Keratinocyte (primary cell): ENCODE data around the gene RWDD1. TPM values are rescaled to one million over a fixed set of nuclear protein-coding genes. Genes with fewer than 3 reads are reported as not detected.

Experiments used
- DNase-seq: peaks from one replicate; pipeline ENCODE4 v3.0.0-alpha.2; 2011; ENCODE audit warnings: low read depth, missing footprints, low spot score
- FAIRE-seq: peaks from 2 replicates; lab custom pipeline; 2011; peaks lifted over from hg19 to GRCh38; lab: Jason Lieb, UNC
- H2AFZ ChIP-seq: 2 replicates; pipeline ENCODE4 v1.6.0; 2012; ENCODE audit warnings: low read length, control low read depth, inconsistent platforms; ENCODE audit not compliant: control insufficient read depth
- H3K27ac ChIP-seq: 2 replicates; pipeline ENCODE4 v1.5.1; 2011; ENCODE audit warnings: low read length; ENCODE audit not compliant: control insufficient read depth, insufficient read depth
- H3K27me3 ChIP-seq: 3 replicates; pipeline ENCODE4 v1.6.0; 2011; ENCODE audit warnings: low read length; ENCODE audit not compliant: control insufficient read depth, insufficient read depth; ENCODE audit errors: extremely low read depth
- H3K36me3 ChIP-seq, 2 experiments: 2 replicates in 1 of 2; 3 replicates in 1 of 2; pipeline ENCODE4 v1.5.1; 2011; ENCODE audit warnings: low read length in 2 of 2, mild to moderate bottlenecking in 1 of 2; ENCODE audit not compliant: control insufficient read depth in 2 of 2, insufficient read depth in 2 of 2; ENCODE audit errors: extremely low read depth in 1 of 2
- H3K4me1 ChIP-seq: 3 replicates; pipeline ENCODE4 v1.5.1; 2011; ENCODE audit warnings: low read length; ENCODE audit not compliant: control insufficient read depth, insufficient read depth; ENCODE audit errors: extremely low read depth
- H3K4me2 ChIP-seq: 3 replicates; pipeline ENCODE4 v1.6.0; 2011; ENCODE audit warnings: low read depth, low read length; ENCODE audit not compliant: control insufficient read depth, insufficient read depth; ENCODE audit errors: extremely low read depth
- H3K4me3 ChIP-seq, 3 experiments: fragments of 200-600 bp in 1 of 3; sonication (generic) in 1 of 3; 2 replicates in 2 of 3; 3 replicates in 1 of 3; pipeline ENCODE4 v1.5.1; 2011 to 2016; ENCODE audit warnings: low read length in 3 of 3, mild to moderate bottlenecking in 3 of 3, control low read depth in 2 of 3, inconsistent platforms in 1 of 3, low read depth in 1 of 3, mixed read lengths in 1 of 3, mixed run types in 1 of 3, moderate library complexity in 1 of 3; ENCODE audit not compliant: control insufficient read depth in 2 of 3, insufficient read depth in 2 of 3; ENCODE audit errors: extremely low read depth in 1 of 3
- H3K79me2 ChIP-seq: 2 replicates; pipeline ENCODE4 v1.6.0; 2012; ENCODE audit warnings: low read length; ENCODE audit not compliant: control insufficient read depth, insufficient read depth
- H3K9ac ChIP-seq: 3 replicates; pipeline ENCODE4 v1.6.0; 2011; ENCODE audit warnings: low read length; ENCODE audit not compliant: control insufficient read depth, insufficient read depth; ENCODE audit errors: extremely low read depth
- H3K9me1 ChIP-seq: 3 replicates; pipeline ENCODE4 v1.6.0; 2011; ENCODE audit warnings: low read length; ENCODE audit not compliant: control insufficient read depth, insufficient read depth; ENCODE audit errors: extremely low read depth
- H3K9me3 ChIP-seq: 2 replicates; pipeline ENCODE4 v1.5.1; 2012; ENCODE audit warnings: low read depth, low read length; ENCODE audit not compliant: control insufficient read depth
- H4K20me1 ChIP-seq: 3 replicates; pipeline ENCODE4 v1.6.0; 2011; ENCODE audit warnings: low read length; ENCODE audit not compliant: control insufficient read depth, insufficient read depth; ENCODE audit errors: extremely low read depth
- EZH2 ChIP-seq: IDR thresholded peaks from one replicate; pipeline ENCODE4 v1.6.1; 2012; ENCODE audit warnings: inconsistent platforms, mild to moderate bottlenecking, low read length, moderate library complexity
- dilution Hi-C: fragments of 300-500 bp; cut with MboI; formaldehyde crosslinking; loops from one replicate; pipeline ENCODE4 v1.7.0; 2020; ENCODE audit warnings: low sequenced_read_pairs; ENCODE audit not compliant: extremely low pct_ligation_motif_present
- polyA plus RNA-seq, 5 experiments: library from polyadenylated mRNA; depleted of rRNA in 3 of 5; stranded (reverse) in 3 of 5; stranded (forward) in 1 of 5; unstranded in 1 of 5; fragments of >200 nt; gene quantifications; 1 replicate in 1 of 5; 2 replicates in 3 of 5; 3 replicates in 1 of 5; pipeline versions ENCODE4 v1.2.1 to v1.2.3, GENCODE V29; 2011 to 2012; ENCODE audit warnings: missing spikeins in 2 of 5, low read depth in 1 of 5, low replicate concordance in 1 of 5
- TF ChIP-seq, protein P1 (sequence below), 3 experiments: IDR thresholded peaks in 1 of 3; conservative IDR thresholded peaks in 1 of 3; optimal IDR thresholded peaks in 1 of 3; 2 replicates in 2 of 3; 3 replicates in 1 of 3; pipeline versions ENCODE3 to v1.5.1; 2011; ENCODE audit warnings: low read length in 3 of 3, mild to moderate bottlenecking in 3 of 3, moderate library complexity in 2 of 3, control low read depth in 1 of 3, inconsistent platforms in 1 of 3; ENCODE audit not compliant: insufficient read depth in 2 of 3; ENCODE audit errors: extremely low read depth in 1 of 3

Gene RWDD1
- polyA plus RNA-seq, 1 donor (not counting 4 experiments of a cell fraction or from before 2014, with no cell fraction given), result 61.7 TPM

GRCh38 chr6:116536216-116536621 is 35.1 kb upstream of the RWDD1 start:
- Histone ChIP-seq H3K36me3 (no peaks in the 10 kb centered on the region), H3K79me2 (no peaks in the 10 kb centered on the region), H3K9me3 (no peaks in the 10 kb centered on the region), H3K4me3 (no peak overlapping the region), H4K20me1 (no peaks in the 10 kb centered on the region), H3K27ac (peak overlapping the region; percentile 11), H3K27me3 (no peaks in the 10 kb centered on the region), H3K9ac (no peak overlapping the region), H3K9me1 (no peaks in the 10 kb centered on the region), H3K4me1 (peaks cover 11% of the 10 kb centered on the region), H3K4me2 (peak overlapping the region; percentile 33), H2AFZ (peak overlapping the region; percentile 72)
- peak; percentile 96 for FAIRE-seq
- DNase-seq, result peak; percentile 68
- dilution Hi-C loops, result no loop called here
- no peak for TF ChIP-seq EZH2
- TF ChIP-seq, protein P1, sequence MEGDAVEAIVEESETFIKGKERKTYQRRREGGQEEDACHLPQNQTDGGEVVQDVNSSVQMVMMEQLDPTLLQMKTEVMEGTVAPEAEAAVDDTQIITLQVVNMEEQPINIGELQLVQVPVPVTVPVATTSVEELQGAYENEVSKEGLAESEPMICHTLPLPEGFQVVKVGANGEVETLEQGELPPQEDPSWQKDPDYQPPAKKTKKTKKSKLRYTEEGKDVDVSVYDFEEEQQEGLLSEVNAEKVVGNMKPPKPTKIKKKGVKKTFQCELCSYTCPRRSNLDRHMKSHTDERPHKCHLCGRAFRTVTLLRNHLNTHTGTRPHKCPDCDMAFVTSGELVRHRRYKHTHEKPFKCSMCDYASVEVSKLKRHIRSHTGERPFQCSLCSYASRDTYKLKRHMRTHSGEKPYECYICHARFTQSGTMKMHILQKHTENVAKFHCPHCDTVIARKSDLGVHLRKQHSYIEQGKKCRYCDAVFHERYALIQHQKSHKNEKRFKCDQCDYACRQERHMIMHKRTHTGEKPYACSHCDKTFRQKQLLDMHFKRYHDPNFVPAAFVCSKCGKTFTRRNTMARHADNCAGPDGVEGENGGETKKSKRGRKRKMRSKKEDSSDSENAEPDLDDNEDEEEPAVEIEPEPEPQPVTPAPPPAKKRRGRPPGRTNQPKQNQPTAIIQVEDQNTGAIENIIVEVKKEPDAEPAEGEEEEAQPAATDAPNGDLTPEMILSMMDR (optimal IDR thresholded peaks at IDR 0.05 in 1 of 3, IDR thresholded peaks at IDR 0.05 in 1 of 3, conservative IDR thresholded peaks at IDR 0.05 in 1 of 3; ENCODE audit: extremely low read depth in 1 of 3, insufficient read depth in 2 of 3, low read length in 3 of 3), result peak in 2 of 3 experiments; percentile 41 to 54

DNA sequence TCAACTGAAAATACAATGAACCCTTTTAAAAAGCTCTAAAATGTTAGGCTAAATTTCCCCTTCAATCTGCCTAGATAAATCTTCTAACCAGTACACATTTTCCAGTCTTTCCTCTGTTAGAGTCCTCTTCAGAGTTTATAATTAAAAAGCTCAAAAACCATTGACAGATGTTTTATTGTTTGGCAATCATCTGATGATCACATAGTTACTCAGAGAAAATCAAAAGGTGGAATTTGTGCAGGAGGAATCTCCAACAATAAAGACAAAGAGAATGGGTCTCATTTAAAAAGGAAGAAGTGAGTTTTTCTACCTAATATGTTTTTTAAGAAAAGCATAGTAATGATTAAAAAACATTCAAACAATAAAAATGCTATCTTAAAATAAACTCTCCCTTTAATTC is 28.9 kb upstream of the RWDD1 start:
- no peaks in the 10 kb centered on the region for H3K79me2 ChIP-seq
- no peak overlapping the region for H2AFZ ChIP-seq
- no peaks in the 10 kb centered on the region for H3K27me3 ChIP-seq
- dilution Hi-C loops, result no loop called here
- no peak overlapping the region for H3K9ac ChIP-seq
- peak overlapping the region; percentile 34 for H3K4me2 ChIP-seq
- H3K4me1 ChIP-seq, result peaks cover 22% of the 10 kb centered on the region
- H3K9me3 ChIP-seq, result no peaks in the 10 kb centered on the region
- H3K4me3 ChIP-seq, result no peak overlapping the region
- DNase-seq (no peak), FAIRE-seq (peak; percentile 9)
- no peaks in the 10 kb centered on the region for H4K20me1 ChIP-seq
- H3K36me3 ChIP-seq, result no peaks in the 10 kb centered on the region
- no peak overlapping the region for H3K27ac ChIP-seq
- TF ChIP-seq, protein P1 (optimal IDR thresholded peaks at IDR 0.05 in 1 of 3, IDR thresholded peaks at IDR 0.05 in 1 of 3, conservative IDR thresholded peaks at IDR 0.05 in 1 of 3; ENCODE audit: extremely low read depth in 1 of 3, insufficient read depth in 2 of 3, low read length in 3 of 3), result no peak
- TF ChIP-seq EZH2, result no peak
- H3K9me1 ChIP-seq, result no peaks in the 10 kb centered on the region
